ENCODE measurements around the gene LPP.

LPP gene

DNA sequence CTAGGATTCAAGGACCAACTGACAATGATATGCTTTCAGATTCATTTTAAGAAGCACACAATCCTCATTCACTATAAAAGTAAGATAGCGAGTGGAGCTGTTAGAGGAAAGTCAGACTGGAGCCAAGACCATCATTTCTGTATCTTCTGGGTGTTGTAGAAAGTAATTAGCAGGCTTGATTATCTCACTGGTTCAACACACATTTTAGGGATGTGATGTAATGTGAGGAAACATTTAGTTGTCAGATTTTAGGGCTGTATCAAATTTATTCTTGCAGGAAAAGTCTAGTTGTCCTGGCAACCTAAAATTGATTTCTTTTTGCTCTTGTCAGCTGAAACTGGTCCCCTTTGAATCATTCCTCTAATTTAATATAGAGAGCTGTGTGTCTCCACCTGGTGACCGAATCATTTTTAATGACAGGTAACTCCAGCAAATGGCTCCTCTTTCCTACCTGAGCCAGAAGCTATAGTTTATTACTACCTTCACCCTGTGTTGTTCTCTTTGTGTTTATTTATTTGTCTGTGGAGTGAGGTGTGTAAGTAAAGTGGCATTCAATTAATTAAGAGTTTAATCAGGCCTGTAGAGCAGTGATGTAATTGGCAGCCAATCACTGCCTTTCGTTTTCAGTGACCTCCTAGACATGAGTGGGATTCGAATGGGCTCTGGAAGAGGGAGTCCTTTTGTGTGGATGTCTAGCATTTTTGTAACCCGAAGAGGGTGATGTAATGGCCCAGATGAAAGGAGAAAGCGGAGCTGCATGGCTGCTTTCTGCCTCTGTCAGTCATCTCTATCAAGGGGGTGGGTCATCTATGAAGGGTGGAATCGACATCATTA is 125.8 kb downstream of the LPP start:
- FAIRE-seq, result no peak

- no peak for FAIRE-seq
Measured at GRCh38 chr3:188280627-188281026, 126.7 kb downstream of the LPP start.

DNA sequence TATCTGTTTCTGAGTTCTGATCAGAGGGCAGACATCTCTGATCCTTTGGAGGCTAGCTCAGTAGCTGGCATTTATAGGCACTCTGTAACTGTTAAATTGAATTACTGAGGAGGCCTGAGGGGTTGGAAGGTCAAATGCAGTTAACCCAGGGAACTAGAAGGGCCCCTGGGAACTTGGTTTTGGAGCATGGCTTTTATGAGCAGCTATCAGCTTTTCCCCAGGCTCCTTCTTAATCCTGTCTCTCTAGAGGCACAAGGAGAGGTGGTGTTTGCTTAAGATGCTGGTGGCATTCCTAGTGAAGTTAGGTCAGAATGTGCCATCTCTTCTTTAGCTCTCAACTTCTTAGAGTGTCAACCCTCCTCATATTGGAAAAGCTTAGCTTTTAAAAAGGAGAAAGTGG is 128.9 kb downstream of the LPP start:
- no peak for FAIRE-seq

DNA sequence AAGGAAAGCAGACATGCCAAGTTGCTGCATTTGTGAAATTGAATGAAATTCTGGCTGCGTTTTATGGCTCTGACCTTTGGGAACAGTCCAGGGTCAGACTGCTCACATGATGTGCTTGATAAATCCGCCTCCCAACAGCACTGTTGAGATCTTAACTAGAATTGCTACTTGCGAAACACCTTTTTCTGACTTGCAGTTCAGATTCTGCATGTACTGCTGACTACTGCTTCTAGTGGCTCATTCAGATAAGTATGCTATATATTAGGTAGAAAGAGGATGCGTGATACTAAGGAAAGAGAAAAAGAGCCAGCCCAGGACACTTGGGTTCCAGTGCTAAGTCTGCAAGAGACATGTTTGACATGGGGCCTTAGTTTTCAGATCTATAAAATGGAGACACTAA is 129.4 kb downstream of the LPP start:
- FAIRE-seq, result no peak

- FAIRE-seq, result no peak
Measured at GRCh38 chr3:188284455-188285212, 130.7 kb downstream of the LPP start.

GRCh38 chr3:188286087-188286513 is 132.1 kb downstream of the LPP start:
- FAIRE-seq, result no peak

DNA sequence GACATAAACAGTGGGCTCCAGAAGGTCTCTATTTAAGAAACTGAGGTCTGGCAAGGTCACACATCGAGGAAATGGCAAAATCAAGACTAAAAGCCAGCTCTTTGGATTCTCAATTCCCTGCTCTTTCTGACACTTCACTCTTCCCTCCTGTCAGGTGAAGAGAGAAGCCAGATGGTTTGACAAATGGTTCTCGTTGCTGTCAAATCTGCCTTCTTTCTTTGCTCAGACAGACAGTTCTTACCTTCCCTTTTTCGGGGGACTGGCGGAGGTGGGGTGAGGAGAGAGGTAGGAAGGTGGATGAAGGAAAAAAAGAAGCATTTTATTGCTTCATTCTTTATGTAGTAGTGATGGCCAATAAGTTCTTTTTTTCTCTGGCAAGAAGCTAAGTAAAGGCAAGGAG is 133.4 kb downstream of the LPP start:
- no peak for FAIRE-seq

DNA sequence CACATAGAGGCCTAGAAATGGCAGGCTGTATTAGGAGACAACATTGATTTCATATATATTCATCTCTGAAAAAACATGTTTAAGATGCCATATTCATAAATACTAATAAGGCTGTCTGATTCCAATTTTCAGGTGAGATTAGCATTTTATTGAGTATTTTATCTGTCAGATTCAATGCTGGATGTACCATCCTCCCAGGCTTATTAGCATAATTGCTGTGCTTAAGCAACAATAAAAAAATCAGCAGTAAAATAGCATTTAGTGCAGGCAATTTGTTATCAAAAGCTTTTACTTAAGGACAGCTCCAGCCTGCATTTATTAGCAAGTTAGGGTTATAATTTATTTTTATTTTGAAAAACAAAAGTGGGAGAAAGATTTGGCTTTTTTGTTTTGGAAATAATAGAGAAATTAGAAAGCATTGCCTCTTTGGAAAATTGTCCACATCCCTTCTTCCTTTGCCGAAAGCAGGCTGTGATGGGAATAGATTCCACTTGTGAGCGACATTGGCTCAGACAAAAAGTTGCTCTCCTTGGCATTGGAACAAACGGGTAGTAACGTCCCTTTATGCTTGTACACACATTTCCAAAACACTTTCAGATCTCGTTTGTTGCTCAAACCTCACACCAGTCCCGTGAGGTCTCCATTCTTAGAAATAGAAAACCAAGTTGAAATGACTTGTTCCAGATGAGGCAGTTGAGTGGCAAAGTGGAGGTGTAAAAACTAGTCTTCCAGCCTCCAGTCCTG is 134.0 kb downstream of the LPP start:
- peak; percentile 92 for FAIRE-seq

GRCh38 chr3:188292251-188292650 is 138.3 kb downstream of the LPP start:
- FAIRE-seq, result no peak

DNA sequence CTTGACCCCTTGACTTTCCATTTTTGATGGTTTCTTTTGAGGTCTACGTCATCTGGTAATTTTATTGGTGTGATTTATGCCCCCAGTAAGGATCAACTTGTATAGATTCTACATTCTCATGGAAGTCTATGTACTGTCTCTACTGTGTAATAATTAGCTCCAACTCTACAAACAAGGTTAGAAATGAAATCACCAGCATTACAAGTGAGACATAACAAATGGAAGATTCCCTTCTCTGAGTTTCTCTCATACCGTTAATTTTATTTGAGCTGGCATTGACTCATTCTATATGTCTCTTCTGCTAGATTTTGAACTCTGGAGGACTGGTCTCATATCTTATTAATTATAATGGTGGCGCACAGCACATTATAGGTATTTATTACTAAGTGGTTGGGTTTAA is 138.9 kb downstream of the LPP start:
- FAIRE-seq, result no peak

DNA sequence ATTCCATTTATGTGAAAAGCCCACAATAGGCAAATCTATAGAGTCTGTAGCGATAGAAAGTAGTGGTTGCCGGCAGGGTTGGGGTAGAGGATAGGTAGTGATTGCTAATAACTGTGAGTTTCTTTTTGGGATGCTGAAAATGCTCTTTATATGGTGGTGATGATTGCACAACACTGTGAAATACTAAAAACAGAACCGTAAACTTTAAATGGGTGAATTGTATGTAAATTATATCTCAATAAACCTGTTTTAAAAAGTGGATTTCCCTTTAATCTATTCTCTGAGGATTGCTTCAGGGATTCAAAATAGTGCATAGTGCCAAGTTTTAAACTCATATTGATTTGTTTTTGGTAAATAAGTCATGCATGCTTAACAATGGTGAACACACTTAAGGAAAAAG is 140.2 kb downstream of the LPP start:
- no peak for FAIRE-seq

GRCh38 chr3:188294823-188295487 is 141.0 kb downstream of the LPP start:
- no peak for FAIRE-seq

DNA sequence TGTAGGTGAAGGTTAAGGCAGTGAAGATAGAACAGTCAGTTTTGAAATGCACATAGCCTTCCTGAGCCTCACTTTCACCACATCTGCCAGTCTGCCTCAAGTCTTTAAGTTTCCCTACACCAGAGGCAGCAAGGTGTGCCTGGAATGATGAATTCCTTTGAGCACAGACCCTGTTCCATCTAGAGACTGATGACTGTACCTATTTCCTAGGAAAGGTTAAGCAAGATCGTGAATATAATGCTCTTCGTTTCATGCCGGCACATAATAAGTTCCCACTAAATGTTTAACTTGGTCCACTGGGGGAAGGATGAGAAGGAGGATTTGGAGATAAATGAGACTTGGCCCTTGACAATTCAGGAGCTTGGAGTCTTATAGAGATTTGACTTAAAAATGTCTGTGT is 141.9 kb downstream of the LPP start:
- no peak for FAIRE-seq

DNA sequence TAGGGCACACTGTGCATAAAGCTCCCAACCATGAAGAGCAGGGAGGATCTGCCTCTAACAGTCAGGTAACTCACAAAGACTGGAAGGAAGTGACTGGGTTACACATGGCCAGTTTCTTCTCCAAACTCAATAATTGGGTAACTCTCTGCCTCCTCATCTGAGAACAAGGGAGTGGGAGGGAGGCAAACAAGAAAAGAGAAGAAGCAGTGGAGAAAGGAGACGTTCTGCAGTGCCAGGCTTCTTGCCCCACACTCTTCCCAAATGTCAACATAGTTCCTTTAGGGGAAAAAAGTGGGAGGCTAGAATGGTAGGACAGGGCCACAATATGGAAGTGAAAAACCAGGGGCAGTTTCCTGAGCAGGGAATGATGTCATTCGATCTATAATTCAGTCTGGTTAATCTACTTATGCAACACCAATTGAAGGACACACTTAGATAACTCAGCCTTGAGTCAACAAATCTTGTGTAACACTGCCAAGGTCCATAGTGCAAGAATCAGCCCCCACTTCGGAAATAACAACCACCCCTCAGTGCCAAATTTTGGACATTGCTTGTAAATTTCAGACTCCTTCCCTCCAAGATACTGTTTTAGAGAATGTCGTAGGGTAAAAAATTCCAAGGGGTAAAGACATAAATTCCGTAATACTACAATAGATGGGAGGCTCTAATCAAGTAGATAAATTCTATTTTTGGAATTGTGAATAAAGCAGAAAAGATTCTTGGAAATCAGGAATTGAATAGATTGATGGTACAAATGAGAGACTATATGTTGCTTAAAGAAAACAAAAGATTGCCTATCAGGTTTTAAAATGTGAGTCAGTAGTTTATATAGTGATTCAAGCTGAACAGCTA is 143.0 kb downstream of the LPP start:
- FAIRE-seq, result no peak

DNA sequence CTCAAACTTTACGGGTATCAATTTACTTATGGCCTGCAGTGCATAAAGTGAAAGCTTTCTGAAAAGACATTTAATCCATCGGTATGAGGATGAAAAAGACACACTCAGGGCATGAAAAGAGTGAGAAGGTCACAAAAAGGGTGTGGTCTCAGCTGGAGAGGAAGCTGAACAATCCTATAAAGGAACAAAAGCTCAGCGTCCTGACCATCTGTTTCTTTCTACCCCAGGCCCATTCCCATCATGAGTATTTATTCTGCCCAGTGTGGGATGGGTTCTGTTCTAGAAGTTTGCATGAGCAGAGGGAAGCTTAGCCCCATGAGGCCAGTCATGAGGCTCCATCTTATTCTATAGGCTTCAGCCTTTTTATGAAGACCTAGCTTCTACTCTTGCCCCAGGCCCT is 144.6 kb downstream of the LPP start:
- FAIRE-seq, result no peak

DNA sequence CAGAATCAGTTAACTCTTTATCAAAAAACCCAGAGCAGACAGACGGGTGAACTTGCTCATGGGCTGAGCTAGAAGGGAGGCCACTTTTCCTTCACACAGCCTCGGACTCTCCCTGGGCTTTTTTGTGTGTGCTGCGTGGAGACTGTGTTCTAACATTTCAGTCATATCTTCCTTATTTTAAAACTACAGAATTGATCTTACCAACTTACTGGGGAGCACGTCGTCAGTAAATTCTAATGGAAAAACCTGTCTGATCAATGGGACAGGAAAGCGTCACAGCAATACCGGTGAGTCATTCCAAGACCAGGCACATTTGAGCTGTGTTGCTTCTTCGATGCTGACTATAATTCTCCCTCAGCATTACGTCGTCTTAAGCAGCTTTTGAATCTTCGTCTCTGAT is 145.1 kb downstream of the LPP start:
- FAIRE-seq, result no peak

DNA sequence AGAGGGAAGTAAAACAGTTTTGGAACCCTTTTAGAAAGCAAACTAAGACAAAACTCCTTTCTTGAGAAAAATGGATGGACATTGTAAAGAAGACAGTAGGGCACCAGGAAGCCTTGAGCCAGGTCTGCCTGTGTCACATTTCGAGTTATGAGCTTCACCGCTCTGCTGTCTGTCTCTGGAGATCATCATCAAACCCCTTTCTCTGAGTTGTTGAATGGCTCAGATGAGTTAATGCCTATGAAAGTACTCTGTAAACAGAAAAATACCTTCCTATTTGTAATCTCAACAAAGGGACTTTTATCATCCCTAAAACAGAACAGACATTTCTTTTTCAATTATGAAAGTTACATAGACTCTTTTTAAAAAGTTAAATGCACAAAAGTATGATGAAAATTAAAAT is 145.8 kb downstream of the LPP start:
- no peak for FAIRE-seq

DNA sequence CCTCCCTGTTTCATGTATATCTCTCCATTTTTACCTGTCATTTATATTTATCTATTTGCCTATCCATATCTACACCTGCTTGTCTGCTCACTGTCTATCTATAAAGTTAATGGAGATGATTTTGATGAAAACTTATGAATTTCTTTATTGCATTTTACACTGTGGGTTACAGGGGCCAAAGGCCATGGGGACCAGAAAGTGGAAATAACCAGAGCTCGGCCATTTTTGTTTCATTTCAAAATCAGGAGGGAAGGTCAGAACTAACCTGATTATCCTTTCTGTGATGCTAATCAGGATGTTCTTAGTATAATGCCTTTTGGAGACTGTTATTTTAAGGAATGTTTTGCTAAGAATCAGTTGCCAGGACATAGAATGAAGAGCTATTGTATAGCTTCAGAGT is 147.2 kb downstream of the LPP start:
- FAIRE-seq, result no peak

GRCh38 chr3:188303286-188303799 is 149.4 kb downstream of the LPP start:
- no peak for FAIRE-seq

DNA sequence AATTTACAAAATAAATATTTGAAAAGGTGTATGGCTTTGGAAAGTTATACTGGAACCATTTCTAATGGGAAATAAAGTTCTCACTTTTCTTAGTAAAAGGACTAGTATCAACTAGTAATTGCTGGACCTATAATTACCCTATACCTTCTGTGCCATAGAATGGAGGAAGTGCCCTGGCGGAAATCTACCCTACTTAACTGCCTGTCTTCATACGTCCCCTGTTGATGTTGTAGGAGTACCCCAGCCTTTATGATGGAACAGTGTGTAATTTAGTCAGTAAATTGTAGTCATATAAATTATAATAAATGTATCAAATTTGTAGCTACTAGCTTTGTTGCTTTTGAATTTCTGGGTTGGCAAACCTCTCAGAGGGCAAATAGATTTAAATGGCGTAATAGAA is 149.9 kb downstream of the LPP start:
- no peak for FAIRE-seq

GRCh38 chr3:188304501-188304900 is 150.5 kb downstream of the LPP start:
- no peak for FAIRE-seq

DNA sequence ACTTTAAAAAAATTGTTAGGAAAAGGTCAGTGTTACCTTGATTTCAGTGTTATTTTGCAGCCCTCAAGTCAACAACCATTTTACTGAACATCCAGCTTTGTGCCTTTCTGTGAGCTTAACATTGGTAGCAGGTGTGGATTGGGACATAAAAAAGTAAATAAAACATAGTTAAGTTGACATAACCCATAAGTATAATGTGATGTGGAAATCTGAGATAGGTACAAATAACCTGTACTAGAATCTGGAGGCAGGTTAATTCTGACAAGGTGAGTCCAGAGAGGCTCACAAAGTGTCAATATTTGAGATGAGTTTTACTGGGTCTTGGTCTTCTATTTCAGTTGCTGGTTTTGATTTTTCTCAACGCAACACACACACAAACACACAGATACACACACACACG is 151.3 kb downstream of the LPP start:
- no peak for FAIRE-seq
